HG03565 (cell line): ENCODE measurements around the gene IL4I1.

Experiments used
- ATAC-seq: cut with Tn5 transposase; IDR thresholded peaks from one replicate; pipeline ENCODE4 v1.9.1; 2021; ENCODE audit warnings: mild to moderate bottlenecking, moderate library complexity; ENCODE audit not compliant: unreplicated experiment

The IL4I1 gene

DNA sequence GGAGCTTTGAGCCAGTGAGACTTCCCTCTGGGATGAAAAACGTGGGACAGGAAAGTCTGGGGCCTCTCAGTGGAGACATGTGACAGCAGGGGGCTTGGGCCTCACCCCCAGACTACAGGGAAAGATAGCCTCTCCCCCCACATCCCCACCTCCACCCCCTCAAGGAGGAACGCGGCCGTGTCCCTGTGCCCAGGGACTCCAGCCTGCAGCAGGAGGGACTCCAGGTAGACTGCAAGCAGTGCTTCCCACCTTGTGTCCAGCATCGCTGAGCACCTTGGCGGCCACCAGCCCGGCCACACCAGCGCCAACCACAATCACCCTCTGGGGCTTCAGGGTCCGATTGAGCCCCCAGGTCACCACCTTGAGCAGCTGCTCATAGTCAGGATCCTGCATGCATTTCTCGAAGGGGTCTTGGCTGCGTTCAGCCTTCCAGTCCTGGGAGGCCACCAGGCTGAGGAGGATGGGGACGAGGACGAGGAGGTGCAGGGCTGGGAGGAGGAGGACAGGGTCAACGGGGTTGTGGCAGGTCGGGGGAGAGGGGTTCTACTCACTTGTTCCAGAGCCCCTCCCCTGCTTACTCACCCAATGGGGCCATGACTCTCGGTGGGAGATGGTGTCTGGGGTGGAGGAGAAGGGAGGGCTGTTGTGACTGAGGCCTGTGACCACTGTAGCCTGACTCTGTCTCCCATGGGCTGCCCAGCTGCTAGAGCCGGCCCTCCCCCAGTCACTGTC is 955 bp downstream of the IL4I1 start:
- no peak for ATAC-seq

- ATAC-seq, result no peak
These were observed 1.7 kb downstream of the IL4I1 start for GRCh38 chr19:49894879-49895565.

DNA sequence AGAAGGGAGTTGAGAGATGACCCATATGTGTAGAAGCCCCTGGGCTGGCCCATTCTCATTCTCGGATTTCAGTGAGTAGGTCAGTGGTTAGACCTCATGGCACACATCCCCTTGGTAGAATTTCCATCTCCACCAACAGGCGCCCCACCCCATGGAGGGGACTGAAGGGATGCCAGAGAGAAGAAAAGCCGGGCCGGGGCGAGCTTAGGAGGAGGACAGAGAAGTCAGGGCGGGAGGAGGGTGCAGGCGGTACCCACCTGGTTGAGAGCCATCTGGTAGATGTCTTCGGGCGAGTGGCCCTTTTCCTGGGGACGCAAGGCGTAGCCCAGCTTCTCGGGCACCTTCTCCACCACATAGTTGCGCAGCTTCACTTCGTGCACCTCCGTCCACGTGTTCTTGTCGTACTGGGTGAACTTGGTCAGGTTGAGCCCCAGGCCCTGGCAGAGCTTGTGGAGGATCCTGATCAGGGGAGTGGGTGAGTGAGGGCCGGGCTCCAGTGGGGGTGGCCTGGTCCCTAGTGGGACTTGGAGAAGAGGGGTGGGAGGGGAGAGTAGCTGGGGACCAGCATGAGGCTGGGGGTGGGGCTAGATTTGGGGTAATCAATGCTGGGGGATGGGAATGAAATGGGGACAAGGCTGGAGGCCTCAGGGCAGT is 2.5 kb downstream of the IL4I1 start:
- ATAC-seq, result no peak

GRCh38 chr19:49892716-49893115 is 4.0 kb downstream of the IL4I1 start:
- no peak for ATAC-seq

DNA sequence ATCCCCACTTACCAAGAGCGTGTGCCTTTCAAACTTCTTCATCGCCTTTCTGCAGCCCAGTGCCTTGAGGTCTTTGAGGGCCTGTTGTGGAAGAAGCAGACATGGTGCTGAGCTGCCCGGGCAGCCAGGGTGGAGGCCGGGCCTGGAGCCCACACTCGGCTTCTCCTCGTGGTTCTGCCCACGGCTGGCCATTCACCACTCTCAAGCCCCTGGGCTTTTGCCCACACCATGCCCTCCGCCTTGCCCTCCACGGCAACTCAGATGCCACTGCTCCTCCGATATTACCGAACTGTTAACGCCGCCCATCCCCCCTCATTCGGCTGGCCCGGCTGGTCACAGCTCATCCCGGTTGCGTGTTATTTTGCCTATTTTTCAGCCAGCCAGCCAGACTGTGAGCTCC is 5.3 kb downstream of the IL4I1 start:
- no peak for ATAC-seq

DNA sequence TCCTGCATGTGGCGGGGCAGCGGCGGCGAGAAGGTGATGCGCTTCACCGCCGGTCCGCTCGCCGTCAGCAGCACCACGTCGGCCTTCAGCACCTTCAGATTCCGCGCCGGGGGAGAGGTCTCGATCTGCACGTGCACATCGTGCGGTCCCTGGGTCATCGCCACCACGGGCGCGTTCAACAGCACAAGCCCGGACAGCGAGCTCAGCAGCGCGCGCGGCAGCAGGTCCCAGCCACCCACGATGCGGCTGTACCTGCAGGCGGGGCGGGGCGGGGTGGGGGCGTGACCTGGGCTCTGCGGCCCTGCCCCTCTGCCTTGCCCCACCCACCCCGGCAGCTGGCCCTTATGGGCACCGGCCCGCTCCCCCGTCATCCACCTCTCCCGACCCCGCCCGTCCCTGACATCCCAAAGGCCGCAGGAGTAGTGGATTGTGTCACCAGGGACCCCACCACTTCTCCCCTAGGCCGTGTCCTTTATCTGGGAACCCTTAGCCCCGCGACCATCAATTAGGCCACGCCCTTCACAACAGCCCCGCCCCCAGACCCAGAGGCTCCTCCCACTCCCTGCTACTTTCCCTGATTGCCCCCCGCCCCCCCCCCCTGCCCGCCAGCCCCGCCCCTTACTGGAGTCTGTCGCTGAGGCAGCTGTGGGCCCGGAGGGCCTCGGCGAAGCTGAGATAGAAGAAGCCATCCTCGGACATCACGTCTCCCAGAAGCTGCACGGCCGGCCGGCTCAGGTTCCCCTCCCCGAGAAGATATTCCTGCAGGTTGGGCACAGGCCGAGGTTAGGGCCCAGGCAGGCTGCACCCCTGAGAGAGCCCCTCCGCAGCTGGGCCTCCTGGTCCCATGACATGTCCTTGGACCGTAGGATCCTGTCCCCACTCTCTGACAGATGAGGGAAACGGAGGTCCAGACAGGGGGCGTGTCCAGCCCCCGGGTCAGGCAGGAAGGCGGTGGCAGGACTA is 6.1 kb downstream of the IL4I1 start:
- no peak for ATAC-seq

DNA sequence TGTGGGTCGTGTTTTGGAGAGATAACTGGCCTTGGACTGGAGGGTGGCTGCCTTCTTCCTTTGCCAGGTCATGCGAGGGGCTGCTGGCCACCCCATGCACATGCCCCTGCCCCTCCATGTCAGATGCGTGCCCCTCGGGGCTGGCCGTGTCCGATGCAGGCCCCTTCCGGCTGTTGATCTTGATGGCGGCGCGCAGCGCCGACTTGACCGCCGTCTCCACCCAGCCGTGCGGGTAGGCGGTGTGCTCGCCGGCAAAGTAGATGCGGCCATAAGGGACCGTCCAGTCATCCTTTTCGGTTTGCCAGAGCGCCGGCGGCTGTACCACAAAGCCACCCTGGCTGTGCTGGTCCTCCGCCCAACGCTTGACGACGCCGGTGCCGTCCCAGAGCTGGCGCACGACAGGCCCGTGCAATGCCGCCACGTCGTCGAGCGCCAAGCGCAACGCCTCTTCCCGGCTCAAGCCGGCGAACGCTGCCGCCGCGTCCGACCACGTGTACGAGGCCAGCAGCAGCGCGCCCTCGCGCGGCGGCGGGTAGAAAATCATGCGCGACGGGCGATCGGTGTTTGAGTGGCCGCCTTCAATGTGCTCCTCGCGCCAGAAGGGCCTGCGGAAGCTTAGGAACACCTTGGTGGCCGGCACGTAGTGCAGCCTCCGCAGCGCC is 6.9 kb downstream of the IL4I1 start:
- no peak for ATAC-seq

DNA sequence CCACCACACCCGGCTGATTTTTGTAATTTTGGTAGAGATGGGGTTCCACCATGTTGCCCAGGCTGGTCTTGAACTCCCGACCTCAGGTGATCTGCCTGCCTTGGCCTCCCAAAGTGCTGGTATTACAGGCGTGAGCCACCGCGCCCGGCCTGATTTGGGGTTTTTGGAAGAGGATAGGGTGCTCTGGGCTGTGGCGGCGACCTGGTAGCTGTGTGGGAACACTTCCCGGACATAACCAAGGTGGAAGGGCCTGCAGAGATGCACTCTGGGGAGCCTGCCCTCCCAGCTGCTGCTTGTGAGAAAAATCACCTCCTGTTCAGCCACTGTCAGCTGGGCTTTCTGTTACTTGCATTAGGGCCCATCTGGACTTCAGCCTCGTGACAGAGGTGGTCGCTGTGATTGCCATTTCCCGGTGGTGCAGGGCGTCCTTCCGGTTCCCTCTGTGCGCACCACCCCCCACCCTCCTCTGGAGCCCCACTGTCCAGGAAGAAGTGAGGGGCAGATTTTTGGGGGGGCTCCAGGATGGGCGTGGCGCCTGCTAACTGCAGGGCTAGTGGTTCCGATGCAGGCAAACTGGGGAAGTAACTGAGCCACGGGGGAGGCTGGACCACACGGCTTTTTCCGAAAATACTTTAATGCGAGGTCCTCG is 7.5 kb downstream of the IL4I1 start:
- ATAC-seq, result no peak

DNA sequence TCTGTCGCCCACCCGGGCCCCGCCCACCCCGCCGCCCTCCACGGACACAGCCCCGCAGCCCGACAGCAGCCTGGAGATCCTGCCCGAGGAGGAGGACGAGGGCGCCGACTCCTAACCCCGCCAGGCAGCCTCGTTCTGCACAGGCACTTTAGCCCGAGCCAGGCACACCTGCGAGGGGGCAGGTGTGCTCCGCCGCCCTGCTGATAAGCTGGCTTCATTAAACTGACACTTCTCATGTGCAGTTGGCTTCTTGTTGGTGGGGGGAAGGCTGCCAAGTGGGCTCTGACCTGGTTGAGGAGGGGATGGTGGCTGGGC is 8.2 kb downstream of the IL4I1 start:
- no peak for ATAC-seq

DNA sequence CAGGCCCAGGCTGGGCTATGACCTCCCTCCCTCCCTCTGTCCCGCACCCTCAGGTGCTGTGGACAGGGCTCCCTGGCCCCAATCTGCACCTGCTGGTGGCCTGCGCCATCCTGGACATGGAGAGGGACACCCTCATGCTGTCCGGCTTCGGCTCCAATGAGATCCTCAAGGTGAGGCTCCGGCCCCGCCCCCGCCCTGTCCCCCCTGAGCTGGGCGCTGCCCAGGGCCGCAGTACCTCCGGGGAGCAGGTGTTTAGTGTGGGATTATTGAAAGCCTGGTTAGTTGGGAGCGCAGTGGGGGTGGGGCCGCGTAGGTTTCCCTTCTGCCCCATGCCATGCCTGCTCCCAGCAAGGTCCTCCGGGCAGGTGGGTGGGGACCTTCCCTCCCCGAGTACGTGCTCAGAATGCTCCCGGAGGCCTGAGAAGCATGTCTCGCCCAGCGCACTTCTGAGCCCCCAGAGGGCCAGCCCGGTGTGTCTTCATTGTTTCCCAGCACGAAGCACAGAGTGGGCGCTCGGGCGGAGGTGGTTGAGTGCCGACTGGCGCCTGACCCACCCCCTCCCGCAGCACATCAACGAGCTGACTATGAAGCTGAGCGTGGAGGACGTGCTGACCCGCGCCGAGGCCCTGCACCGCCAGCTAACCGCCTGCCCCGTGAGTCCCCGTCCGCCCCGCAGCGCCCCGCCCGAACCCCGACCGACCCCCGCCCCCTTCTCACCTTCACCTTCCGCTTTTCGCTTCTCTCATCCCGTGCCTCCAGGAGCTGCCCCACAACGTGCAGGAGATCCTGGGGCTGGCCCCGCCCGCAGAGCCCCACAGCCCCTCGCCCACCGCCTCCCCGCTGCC is 8.8 kb downstream of the IL4I1 start:
- no peak for ATAC-seq

DNA sequence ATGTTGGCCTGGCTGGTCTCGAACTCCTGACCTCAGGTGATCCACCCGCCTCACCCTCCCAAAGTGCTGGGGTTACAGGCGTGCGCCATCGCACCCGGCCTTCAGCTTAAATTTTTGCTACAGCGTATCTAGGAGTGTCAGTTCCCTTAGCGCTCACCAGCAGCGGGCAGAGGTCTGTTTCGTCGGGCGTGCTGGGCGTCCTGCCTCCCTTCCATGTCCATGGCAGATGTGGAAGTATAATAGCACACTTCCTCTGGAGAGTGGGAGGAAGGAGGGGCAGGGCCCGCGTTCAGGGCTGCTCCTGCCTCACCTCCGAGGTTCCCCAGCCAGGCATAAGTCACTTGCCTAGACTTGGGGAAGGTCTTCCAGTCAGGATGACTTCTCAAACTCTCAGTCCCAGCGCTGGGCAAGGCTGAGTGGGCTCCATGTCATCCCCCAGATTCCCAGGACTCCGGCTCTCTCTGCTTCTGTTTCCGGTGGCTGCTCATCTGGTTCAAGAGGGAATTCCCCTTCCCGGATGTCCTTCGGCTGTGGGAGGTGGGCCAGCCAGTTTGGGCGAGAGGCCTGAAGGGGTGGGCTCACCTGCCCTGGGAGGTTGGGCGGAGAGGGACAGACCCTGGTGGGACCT is 9.5 kb downstream of the IL4I1 start:
- ATAC-seq, result no peak

DNA sequence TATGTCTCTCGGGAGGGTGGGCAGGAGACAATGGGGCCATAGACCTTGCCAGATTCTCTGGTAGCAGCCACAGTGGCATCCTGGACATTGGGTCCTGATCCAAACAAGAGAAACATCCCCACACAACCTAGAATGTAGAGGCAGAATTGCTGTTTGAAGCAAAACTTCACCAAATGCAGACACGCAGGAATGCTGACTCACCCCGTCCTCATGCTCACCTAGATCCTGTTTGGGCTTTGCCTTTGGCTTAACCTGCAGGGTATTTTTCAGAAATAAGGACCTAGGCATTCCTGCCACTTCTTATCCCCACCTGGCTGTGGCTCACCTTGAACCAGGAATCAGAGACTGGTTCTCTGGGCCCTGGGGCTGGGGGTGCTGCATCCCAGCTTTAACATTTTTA is 11.9 kb downstream of the IL4I1 start:
- no peak for ATAC-seq

GRCh38 chr19:49884109-49884508 is 12.6 kb downstream of the IL4I1 start:
- no peak for ATAC-seq

DNA sequence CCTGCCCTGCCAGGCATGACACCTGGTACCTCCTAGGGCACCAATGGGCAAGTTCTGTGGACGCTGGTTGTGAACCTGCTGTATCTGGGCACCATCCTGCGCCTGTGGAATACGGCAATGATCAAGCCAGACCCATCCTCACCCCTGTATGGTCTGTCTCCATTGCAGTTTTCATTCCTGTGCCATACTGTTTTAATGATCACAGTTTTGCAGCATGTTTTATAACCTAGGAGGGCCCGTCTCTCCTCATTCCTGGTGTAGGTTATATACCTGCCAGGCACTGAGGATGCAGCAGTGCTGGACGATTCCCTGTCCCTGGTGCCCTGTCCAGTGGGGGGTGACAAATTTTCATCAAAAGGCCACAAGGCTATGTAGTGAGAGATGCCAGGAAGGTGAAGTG is 13.6 kb downstream of the IL4I1 start:
- no peak for ATAC-seq

DNA sequence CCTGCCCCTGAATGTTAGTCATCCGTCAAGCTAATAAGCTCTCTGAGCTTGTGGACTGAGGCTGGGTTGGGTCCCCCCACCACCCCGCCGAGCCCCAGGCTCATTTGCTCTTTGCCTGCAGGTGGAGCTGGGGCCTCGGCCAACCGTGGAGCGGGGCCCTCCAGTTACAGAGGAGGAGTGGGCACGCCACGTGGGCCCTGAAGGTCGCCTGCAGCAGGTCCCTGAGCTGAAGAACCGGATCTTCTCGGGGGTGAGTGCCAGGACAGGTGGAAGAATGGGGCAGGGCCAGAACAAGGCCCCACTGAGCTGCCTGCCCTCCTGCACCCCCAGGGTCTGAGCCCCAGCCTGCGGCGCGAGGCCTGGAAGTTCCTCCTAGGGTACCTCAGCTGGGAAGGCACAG is 14.0 kb downstream of the IL4I1 start:
- no peak for ATAC-seq

DNA sequence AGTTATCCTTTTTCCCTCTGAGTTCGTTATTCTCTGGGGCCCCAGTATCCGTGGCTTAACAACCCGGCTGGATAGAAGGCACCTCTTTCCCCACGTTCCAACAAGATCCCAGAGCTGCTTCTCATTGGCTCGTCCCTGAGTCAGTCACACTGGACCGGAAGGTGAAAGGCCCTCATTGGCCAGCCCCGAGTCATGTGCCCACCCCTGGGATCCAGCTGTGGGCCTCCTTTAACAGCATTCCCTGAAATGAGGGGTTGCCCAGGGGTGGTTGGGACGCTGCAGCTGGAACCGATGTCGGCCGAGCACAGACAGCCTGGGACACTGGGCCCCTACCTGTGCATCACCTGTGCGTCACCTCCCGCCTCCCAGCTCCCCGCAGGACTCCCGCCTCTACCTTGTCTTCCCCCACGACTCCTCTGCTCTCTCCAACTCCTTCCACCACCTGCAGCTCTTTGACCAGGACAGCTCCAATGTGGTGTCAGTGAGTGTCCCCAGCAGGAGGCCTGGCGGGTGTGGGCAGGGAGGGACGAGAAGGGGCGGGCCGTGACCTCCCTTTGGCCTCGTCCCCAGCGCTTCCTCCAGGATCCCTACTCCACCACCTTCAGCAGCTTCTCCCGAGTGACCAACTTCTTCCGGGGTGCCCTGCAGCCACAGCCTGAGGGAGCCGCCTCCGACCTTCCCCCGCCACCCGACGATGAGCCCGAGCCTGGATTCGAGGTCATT is 14.9 kb downstream of the IL4I1 start:
- no peak for ATAC-seq

GRCh38 chr19:49881186-49881585 is 15.5 kb downstream of the IL4I1 start:
- no peak for ATAC-seq

DNA sequence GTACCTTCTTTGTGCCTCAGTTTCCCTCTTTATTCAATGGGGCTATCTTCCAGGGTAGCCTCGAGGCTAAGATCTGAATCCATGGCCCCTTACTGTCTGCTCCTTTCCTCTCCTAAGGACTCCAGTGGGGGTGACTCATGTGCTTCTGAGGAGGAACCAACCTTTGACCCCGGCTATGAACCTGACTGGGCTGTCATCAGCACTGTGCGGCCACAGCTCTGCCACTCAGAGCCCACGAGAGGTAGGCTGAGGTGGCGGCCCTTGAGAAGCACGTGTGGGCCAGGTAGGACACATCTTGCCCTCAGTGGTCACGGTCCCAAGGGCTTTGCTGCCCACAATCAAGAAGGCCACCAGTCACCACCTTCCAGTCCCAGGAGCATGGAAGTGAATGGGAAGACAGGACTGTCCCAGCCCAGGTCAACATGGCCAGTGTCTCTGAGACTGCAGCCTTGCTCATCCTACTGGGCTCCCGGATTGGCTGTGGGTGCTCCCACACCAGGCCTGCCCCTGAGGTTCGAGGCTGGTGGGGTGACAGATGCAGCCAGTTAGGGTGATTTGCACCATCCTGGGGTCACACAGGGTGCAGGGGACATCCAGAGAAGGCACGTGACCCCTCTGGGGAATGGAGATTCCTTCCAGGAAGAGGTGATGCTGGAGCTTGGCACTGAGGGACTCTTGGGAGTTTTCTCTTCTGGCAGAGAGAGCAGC is 16.4 kb downstream of the IL4I1 start:
- ATAC-seq, result no peak
